HepG2 (cell line): ENCODE results near the gene GINM1. TPM values are rescaled to one million over a fixed set of nuclear protein-coding genes. Genes with fewer than 3 reads are reported as not detected.

Source experiments
- ATF6 ChIP-seq: sonication (generic); formaldehyde crosslinking; conservative IDR thresholded peaks from 2 replicates; pipeline ENCODE4 v1.4.0; 2020; ENCODE audit warnings: missing genetic modification reagents
- GPN1 ChIP-seq: sonication (generic); formaldehyde crosslinking; IDR thresholded peaks from 2 replicates; pipeline ENCODE4 v1.5.1; 2020; ENCODE audit warnings: missing genetic modification reagents, borderline replicate concordance
- HMG20B ChIP-seq: conservative IDR thresholded peaks from 2 replicates; pipeline ENCODE4 v1.6.1; 2016; ENCODE audit warnings: missing genetic modification reagents, missing compliant biosample characterization
- IRF2 ChIP-seq: IDR thresholded peaks from 2 replicates; pipeline ENCODE4 v1.6.1; 2018; ENCODE audit warnings: missing genetic modification reagents, missing compliant biosample characterization
- NFKB2 ChIP-seq: sonication (generic); formaldehyde crosslinking; IDR thresholded peaks from 2 replicates; pipeline ENCODE4 v1.4.0; 2020; ENCODE audit warnings: missing genetic modification reagents, borderline replicate concordance
- RBFOX2 ChIP-seq: fragments of 200-400 bp; formaldehyde crosslinking; IDR thresholded peaks from 2 replicates; pipeline ENCODE4 v1.6.1; 2017; ENCODE audit warnings: low read depth, mild to moderate bottlenecking, low read length
- SMYD3 ChIP-seq: sonication (generic); formaldehyde crosslinking; IDR thresholded peaks from 2 replicates; pipeline ENCODE4 v1.8.1; 2023; ENCODE audit warnings: mild to moderate bottlenecking, missing genetic modification reagents
- SNAI1 ChIP-seq: sonication (generic); formaldehyde crosslinking; IDR thresholded peaks from 2 replicates; pipeline ENCODE4 v1.5.0; 2020; ENCODE audit warnings: mild to moderate bottlenecking, missing genetic modification reagents, borderline replicate concordance
- SRSF9 ChIP-seq: fragments of 200-400 bp; formaldehyde crosslinking; IDR thresholded peaks from 2 replicates; pipeline ENCODE4 v1.6.1; 2018; ENCODE audit warnings: borderline replicate concordance, mild to moderate bottlenecking, low read depth, low read length; ENCODE audit not compliant: insufficient read depth, poor library complexity, severe bottlenecking
- TEAD3 ChIP-seq: optimal IDR thresholded peaks from 2 replicates; pipeline ENCODE3; 2016; ENCODE audit warnings: borderline replicate concordance
- ZBTB7B ChIP-seq: sonication (generic); formaldehyde crosslinking; IDR thresholded peaks from 2 replicates; pipeline ENCODE4 v1.4.0; 2020; ENCODE audit warnings: missing genetic modification reagents
- ZFP82 ChIP-seq: sonication (generic); formaldehyde crosslinking; IDR thresholded peaks from 2 replicates; pipeline ENCODE4 v1.5.1; 2020; ENCODE audit warnings: mild to moderate bottlenecking, missing genetic modification reagents, borderline replicate concordance
- ZNF207 ChIP-seq: fragments of 450-650 bp; IDR thresholded peaks from 2 replicates; pipeline ENCODE4 v1.6.1; 2016; ENCODE audit warnings: antibody characterized with exemption, borderline replicate concordance
- ZNF550 ChIP-seq: sonication (generic); formaldehyde crosslinking; IDR thresholded peaks from 2 replicates; pipeline ENCODE4 v1.4.0; 2020; ENCODE audit warnings: mild to moderate bottlenecking, missing genetic modification reagents, borderline replicate concordance
- ZNF552 ChIP-seq: sonication (generic); formaldehyde crosslinking; IDR thresholded peaks from 2 replicates; pipeline ENCODE4 v1.9.0; 2022; ENCODE audit warnings: missing genetic modification reagents, mild to moderate bottlenecking, borderline replicate concordance
- ZNF572 ChIP-seq: sonication (generic); formaldehyde crosslinking; IDR thresholded peaks from 2 replicates; pipeline ENCODE4 v1.5.1; 2020; ENCODE audit warnings: mild to moderate bottlenecking, missing genetic modification reagents
- ZNF615 ChIP-seq: sonication (generic); formaldehyde crosslinking; IDR thresholded peaks from 2 replicates; pipeline ENCODE4 v1.5.0; 2020; ENCODE audit warnings: mild to moderate bottlenecking, missing genetic modification reagents, borderline replicate concordance
- ZNF747 ChIP-seq: sonication (generic); formaldehyde crosslinking; IDR thresholded peaks from 2 replicates; pipeline ENCODE4 v1.8.1; 2023; ENCODE audit warnings: missing genetic modification reagents, mild to moderate bottlenecking, borderline replicate concordance
- ZNF850 ChIP-seq: sonication (generic); formaldehyde crosslinking; conservative IDR thresholded peaks from 2 replicates; pipeline ENCODE4 v1.9.0; 2021; ENCODE audit warnings: mild to moderate bottlenecking, missing genetic modification reagents
- ZSCAN12 ChIP-seq: sonication (generic); formaldehyde crosslinking; IDR thresholded peaks from 2 replicates; pipeline ENCODE4 v1.9.0; 2021; ENCODE audit warnings: mild to moderate bottlenecking, missing genetic modification reagents
- polyA plus RNA-seq, 8 experiments: library from polyadenylated mRNA; depleted of rRNA in 3 of 8; stranded (reverse) in 7 of 8; unstranded in 1 of 8; fragments of >200 nt; fragmentation: Illumina TruSeq in 4 of 8; extraction: Trizol in 4 of 8; gene quantifications; 2 replicates each; pipeline versions ENCODE4 v1.2.1 to v1.2.3, GENCODE V29; 2011 to 2016; ENCODE audit warnings: low read depth in 4 of 8, missing spikeins in 1 of 8, mixed read lengths in 1 of 8; ENCODE audit not compliant: insufficient read depth in 1 of 8
- total RNA-seq, 5 experiments: library from RNA; depleted of rRNA; stranded (reverse); fragments of >200 nt; fragmentation: Illumina TruSeq; extraction: Trizol; gene quantifications; 2 replicates each; pipeline ENCODE4 v1.2.3, GENCODE V29; 2016; ENCODE audit warnings: low read depth in 1 of 5
- TF ChIP-seq, protein P1 (sequence below), 2 experiments: sonication (generic) in 1 of 2; formaldehyde crosslinking in 1 of 2; IDR thresholded peaks; 2 replicates each; pipeline versions ENCODE4 v1.6.1 to v1.9.0; 2014 to 2022; ENCODE audit warnings: antibody characterized with exemption in 1 of 2, borderline replicate concordance in 1 of 2, inconsistent platforms in 1 of 2, low read depth in 1 of 2, missing genetic modification reagents in 1 of 2

The GINM1 gene
- total and polyA plus RNA-seq, 2 of the 13 experiments (the other 11 are each of a cell fraction or from before 2014, with no cell fraction given) = 19.4 to 27.5 TPM

DNA sequence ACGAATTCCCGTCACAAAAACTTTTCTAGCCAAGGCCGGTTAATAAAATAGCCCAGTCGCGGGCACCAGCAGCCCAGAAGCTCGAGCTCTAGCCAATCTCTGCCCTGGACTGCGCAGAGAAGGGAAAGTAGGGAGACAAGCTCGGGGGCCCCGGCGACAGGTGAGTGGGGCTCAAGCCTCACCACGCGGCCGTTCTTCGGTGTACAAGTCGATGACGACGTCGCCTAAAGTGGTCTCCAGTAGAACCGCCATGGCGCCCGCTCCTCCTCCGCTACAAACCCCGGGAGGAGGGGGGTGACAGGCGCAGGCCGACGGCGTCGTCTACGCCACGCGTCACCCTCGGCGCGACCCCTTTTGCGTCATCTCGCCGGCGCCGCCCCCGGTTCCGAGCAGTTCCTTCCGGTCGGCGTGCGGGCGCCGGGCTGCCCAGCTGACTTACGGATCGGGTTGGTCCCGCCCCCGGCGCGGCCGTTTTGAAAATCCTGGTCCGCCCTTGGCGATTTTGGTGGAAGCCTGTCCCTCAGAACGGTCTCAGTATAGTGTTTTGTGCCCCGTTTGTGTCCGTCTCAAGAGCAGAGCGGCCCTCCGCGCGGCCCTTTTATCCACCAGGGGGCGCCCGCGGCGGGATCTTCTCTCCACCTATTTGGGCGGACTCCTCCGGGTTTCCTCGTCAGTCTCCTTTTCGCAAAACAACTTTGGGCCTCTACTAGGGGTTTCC lies 20.3 kb upstream of the GINM1 start, which contains the start of gene PPIL4 (continued):
- peak; percentile 17; the same call in 1 of the 2 replicates for TF ChIP-seq ZBTB7B (CRISPR knock-in tag)
- TF ChIP-seq GPN1 = no peak
- peak; percentile 56; the same call in 1 of the 2 replicates for TF ChIP-seq ZSCAN12
- TF ChIP-seq ZNF572 (CRISPR knock-in tag) = 0 out of 2 replicates have a peak, but pooled peaks have one; percentile 11
- TF ChIP-seq ZNF550 (CRISPR knock-in tag) = 0 out of 2 replicates have a peak, but pooled peaks have one; percentile 30
- TF ChIP-seq ZNF207 = no peak
- peak; percentile 90; the same call in 1 of the 2 replicates for TF ChIP-seq IRF2 (CRISPR knock-in tag)
- peak; percentile 91 for TF ChIP-seq SNAI1 (CRISPR knock-in tag)
- TF ChIP-seq HMG20B (CRISPR knock-in tag) = no peak
- TF ChIP-seq ZFP82 = no peak
- TF ChIP-seq ZNF615 (CRISPR knock-in tag) = no peak
- peak; percentile 88; the same call in 1 of the 2 replicates for TF ChIP-seq NFKB2 (CRISPR knock-in tag)
- TF ChIP-seq, protein P1, sequence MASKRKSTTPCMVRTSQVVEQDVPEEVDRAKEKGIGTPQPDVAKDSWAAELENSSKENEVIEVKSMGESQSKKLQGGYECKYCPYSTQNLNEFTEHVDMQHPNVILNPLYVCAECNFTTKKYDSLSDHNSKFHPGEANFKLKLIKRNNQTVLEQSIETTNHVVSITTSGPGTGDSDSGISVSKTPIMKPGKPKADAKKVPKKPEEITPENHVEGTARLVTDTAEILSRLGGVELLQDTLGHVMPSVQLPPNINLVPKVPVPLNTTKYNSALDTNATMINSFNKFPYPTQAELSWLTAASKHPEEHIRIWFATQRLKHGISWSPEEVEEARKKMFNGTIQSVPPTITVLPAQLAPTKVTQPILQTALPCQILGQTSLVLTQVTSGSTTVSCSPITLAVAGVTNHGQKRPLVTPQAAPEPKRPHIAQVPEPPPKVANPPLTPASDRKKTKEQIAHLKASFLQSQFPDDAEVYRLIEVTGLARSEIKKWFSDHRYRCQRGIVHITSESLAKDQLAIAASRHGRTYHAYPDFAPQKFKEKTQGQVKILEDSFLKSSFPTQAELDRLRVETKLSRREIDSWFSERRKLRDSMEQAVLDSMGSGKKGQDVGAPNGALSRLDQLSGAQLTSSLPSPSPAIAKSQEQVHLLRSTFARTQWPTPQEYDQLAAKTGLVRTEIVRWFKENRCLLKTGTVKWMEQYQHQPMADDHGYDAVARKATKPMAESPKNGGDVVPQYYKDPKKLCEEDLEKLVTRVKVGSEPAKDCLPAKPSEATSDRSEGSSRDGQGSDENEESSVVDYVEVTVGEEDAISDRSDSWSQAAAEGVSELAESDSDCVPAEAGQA (IDR thresholded peaks at IDR 0.05; ENCODE audit: low read depth) = peak; percentile 99
- TF ChIP-seq, protein P1 (CRISPR knock-in tag; IDR thresholded peaks at IDR 0.05; ENCODE audit: borderline replicate concordance) = peak; percentile 39; the same call in 1 of the 2 replicates
- TF ChIP-seq ZNF747 (CRISPR knock-in tag) = peak; percentile 85; the same call in 1 of the 2 replicates
- TF ChIP-seq SMYD3 = no peak
- peak; percentile 91; the same call in 1 of the 2 replicates for TF ChIP-seq ZNF850 (CRISPR knock-in tag)
- TF ChIP-seq RBFOX2 = peak; percentile 98
- TF ChIP-seq TEAD3 = peak; percentile 68
- TF ChIP-seq SRSF9 = no peak
- TF ChIP-seq ZNF552 (CRISPR knock-in tag) = 0 out of 2 replicates have a peak, but pooled peaks have one; percentile 6
- TF ChIP-seq ATF6 = no peak
